Measurements from ENCODE around the gene GPC6.

GPC6 gene

DNA sequence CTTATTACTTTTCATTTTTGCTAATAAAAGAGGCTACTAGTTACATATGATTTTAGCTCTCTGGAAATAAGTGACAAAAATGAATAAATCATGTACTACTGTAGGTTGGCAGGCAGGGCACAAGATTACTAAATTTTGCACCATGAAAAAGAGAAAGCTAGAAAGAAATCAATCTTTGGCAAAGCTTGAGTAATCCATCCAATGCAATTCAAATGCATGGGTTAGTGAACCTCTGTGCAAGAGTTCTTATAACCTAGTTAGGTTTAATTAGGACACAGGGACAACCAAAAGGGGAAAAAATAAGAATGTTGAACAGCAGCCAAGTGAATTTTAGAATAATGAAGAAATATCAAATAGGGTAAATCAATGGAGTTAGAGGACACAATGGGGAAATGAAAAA, 947.4 kb downstream of the GPC6 start:
- Histone ChIP-seq H3F3A (ENCODE audit: low read depth) (no peaks in the 10 kb centered on the region), H3K4me1 (ENCODE audit: insufficient read depth, low read length, poor library complexity, severe bottlenecking) (no peaks in the 10 kb centered on the region), H4K20me1 (ENCODE audit: insufficient read depth, low read length, poor library complexity, severe bottlenecking) (no peaks in the 10 kb centered on the region), H3K4me3 (ENCODE audit: low read length, poor library complexity, severe bottlenecking) (no peak overlapping the region), H3K9me3 (ENCODE audit: insufficient read depth, low read depth, low read length) (peaks cover 2% of the 10 kb centered on the region; the same call in 1 of the 2 replicates), H3K9ac (ENCODE audit: low read depth, low read length, poor library complexity, severe bottlenecking) (no peak overlapping the region), H3K9me2 (replicated peaks; ENCODE audit: low read depth, low read length) (no peaks in the 10 kb centered on the region), H3K36me3 (ENCODE audit: insufficient read depth, low read length) (no peaks in the 10 kb centered on the region), H3K4me2 (ENCODE audit: low read depth, low read length, poor library complexity, severe bottlenecking) (no peak overlapping the region), H2AFZ (ENCODE audit: low read length) (no peak overlapping the region), H3K79me2 (ENCODE audit: insufficient read depth, low read length) (no peaks in the 10 kb centered on the region), H3K27me3 (ENCODE audit: insufficient read depth, low read length, poor library complexity, severe bottlenecking) (no peaks in the 10 kb centered on the region)
- TF ChIP-seq, protein P1, sequence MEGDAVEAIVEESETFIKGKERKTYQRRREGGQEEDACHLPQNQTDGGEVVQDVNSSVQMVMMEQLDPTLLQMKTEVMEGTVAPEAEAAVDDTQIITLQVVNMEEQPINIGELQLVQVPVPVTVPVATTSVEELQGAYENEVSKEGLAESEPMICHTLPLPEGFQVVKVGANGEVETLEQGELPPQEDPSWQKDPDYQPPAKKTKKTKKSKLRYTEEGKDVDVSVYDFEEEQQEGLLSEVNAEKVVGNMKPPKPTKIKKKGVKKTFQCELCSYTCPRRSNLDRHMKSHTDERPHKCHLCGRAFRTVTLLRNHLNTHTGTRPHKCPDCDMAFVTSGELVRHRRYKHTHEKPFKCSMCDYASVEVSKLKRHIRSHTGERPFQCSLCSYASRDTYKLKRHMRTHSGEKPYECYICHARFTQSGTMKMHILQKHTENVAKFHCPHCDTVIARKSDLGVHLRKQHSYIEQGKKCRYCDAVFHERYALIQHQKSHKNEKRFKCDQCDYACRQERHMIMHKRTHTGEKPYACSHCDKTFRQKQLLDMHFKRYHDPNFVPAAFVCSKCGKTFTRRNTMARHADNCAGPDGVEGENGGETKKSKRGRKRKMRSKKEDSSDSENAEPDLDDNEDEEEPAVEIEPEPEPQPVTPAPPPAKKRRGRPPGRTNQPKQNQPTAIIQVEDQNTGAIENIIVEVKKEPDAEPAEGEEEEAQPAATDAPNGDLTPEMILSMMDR (conservative IDR thresholded peaks at IDR 0.05; ENCODE audit: low read length): no peak
- no peak for TF ChIP-seq EZH2phosphoT487 (IDR thresholded peaks at IDR 0.05; ENCODE audit: borderline replicate concordance)

DNA sequence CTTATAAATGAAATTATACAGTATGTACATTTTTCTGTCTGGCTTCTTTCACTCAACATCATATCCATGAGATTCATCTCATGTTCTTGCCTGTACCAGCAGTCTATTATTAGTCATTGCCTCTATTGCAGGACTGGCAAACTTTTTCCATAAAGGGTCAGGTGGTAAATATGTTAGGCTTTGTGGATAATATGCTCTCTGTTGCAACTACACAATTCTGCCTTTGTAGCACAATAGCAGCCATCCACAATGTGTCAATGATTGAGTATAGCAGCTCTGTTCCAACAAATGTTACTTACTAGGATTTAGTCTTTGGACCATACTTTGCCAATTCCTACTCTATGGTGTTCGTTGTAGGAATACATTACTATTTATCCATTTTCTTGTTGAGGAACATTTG, 948.5 kb downstream of the GPC6 start:
- Histone ChIP-seq H3K4me1 (ENCODE audit: insufficient read depth, low read length, poor library complexity, severe bottlenecking) (no peaks in the 10 kb centered on the region), H3F3A (ENCODE audit: low read depth) (no peaks in the 10 kb centered on the region), H4K20me1 (ENCODE audit: insufficient read depth, low read length, poor library complexity, severe bottlenecking) (no peaks in the 10 kb centered on the region), H3K9ac (ENCODE audit: low read depth, low read length, poor library complexity, severe bottlenecking) (no peak overlapping the region), H2AFZ (ENCODE audit: low read length) (no peak overlapping the region), H3K4me3 (ENCODE audit: low read length, poor library complexity, severe bottlenecking) (no peak overlapping the region), H3K36me3 (ENCODE audit: insufficient read depth, low read length) (no peaks in the 10 kb centered on the region), H3K27me3 (ENCODE audit: insufficient read depth, low read length, poor library complexity, severe bottlenecking) (no peaks in the 10 kb centered on the region), H3K79me2 (ENCODE audit: insufficient read depth, low read length) (no peaks in the 10 kb centered on the region), H3K9me3 (ENCODE audit: insufficient read depth, low read depth, low read length) (peaks cover 2% of the 10 kb centered on the region; the same call in 1 of the 2 replicates), H3K4me2 (ENCODE audit: low read depth, low read length, poor library complexity, severe bottlenecking) (no peak overlapping the region), H3K9me2 (replicated peaks; ENCODE audit: low read depth, low read length) (no peaks in the 10 kb centered on the region)
- TF ChIP-seq, protein P1 (conservative IDR thresholded peaks at IDR 0.05; ENCODE audit: low read length): no peak
- no peak for TF ChIP-seq EZH2phosphoT487 (IDR thresholded peaks at IDR 0.05; ENCODE audit: borderline replicate concordance)

DNA sequence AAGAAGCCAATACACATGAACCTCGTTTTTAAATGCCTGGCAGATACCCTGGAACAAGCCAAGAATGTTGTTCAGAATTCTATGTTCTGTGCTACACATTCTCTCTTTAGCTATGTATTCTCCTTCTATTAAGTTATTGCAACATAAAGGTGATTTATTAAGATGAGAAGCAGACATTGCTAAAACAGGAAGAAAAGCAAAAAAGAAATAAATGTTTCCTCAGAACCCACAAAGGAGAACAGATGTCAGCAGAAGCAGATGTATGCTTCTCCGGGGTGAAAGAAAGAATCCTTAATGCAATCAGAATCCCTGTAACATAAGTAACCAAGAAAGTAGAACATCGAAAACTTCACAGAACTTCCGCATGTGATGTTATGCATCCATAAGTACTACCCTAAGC, 950.0 kb downstream of the GPC6 start:
- no peaks in the 10 kb centered on the region for H3K36me3 ChIP-seq (ENCODE audit: insufficient read depth, low read length)
- no peaks in the 10 kb centered on the region for H4K20me1 ChIP-seq (ENCODE audit: insufficient read depth, low read length, poor library complexity, severe bottlenecking)
- no peaks in the 10 kb centered on the region for H3F3A ChIP-seq (ENCODE audit: low read depth)
- no peak overlapping the region for H3K4me3 ChIP-seq (ENCODE audit: low read length, poor library complexity, severe bottlenecking)
- no peak overlapping the region for H3K9ac ChIP-seq (ENCODE audit: low read depth, low read length, poor library complexity, severe bottlenecking)
- no peak overlapping the region for H2AFZ ChIP-seq (ENCODE audit: low read length)
- TF ChIP-seq EZH2phosphoT487 (IDR thresholded peaks at IDR 0.05; ENCODE audit: borderline replicate concordance): no peak
- TF ChIP-seq, protein P1 (conservative IDR thresholded peaks at IDR 0.05; ENCODE audit: low read length): no peak
- H3K4me1 ChIP-seq (ENCODE audit: insufficient read depth, low read length, poor library complexity, severe bottlenecking): no peaks in the 10 kb centered on the region
- no peaks in the 10 kb centered on the region for H3K27me3 ChIP-seq (ENCODE audit: insufficient read depth, low read length, poor library complexity, severe bottlenecking)
- H3K9me2 ChIP-seq (replicated peaks; ENCODE audit: low read depth, low read length): no peaks in the 10 kb centered on the region
- H3K9me3 ChIP-seq (ENCODE audit: insufficient read depth, low read depth, low read length): peaks cover 2% of the 10 kb centered on the region; the same call in 1 of the 2 replicates
- no peak overlapping the region for H3K4me2 ChIP-seq (ENCODE audit: low read depth, low read length, poor library complexity, severe bottlenecking)
- H3K79me2 ChIP-seq (ENCODE audit: insufficient read depth, low read length): no peaks in the 10 kb centered on the region
